ENCODE measurements around the gene PTBP1.
"Not testable (repeated sequence)": the region's sequence is repeated elsewhere in the genome, so short reads cannot be mapped to it uniquely, and the experiment has no call there.

PTBP1 gene

DNA sequence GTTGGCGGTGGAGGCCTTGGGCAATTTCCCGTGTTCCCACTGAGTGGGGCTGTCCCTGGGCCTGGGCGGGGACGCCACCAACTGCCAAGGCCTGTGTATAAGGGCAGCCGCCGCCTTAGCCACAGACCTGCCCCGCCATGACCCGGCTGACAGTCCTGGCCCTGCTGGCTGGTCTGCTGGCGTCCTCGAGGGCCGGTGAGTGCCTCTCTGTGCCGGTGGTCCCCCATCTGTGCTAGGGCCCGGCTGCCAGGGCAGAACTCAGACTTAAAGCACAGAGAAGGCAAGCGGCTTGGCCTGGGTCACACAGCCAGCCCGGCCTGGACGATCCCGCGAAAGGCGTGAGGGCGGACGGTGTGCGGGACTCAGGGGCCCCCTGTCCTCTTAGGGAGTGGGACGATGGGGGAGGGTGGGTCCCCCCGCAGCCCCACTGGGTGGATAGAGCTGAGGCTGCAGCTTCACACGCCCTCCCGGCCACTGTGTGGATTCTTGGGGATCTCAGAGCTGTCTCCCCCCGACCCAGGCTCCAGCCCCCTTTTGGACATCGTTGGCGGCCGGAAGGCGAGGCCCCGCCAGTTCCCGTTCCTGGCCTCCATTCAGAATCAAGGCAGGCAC is 30.6 kb downstream of the PTBP1 start, which contains the start of gene AZU1:
TSS of gene AZU1 (plus strand) at position 128 of the 612 bp plus-strand sequence. CDS start at position 138, 10 bp downstream.
- DNase-seq (ENCODE audit: low read depth, low spot score): no peak

DNA sequence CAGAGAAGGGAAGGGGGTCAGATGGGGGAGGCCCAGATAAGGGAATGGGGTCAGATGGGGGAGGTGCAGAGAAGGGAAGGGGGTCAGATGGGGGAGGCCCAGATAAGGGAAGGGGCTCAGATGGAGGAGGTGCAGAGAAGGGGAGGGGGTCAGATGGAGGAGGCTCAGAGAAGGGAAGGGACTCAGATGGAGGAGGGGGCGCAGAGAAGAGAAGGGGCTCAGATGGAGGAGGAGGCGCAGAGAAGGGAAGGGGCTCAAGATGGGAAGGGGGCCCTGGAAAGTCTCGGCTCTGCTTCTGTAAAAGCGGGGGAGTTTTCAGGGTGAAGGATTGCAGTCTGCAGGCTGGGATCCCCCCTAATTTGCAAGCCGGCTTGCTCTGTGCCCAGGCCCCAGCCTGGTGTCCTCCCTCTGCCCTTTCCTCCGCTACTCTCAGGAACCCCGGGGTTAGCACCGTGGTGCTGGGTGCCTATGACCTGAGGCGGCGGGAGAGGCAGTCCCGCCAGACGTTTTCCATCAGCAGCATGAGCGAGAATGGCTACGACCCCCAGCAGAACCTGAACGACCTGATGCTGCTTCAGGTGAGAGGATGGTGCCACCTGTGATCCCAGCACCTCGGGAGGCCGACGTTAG is 32.0 kb downstream of the PTBP1 start:
- DNase-seq (ENCODE audit: low read depth, low spot score): no peak

DNA sequence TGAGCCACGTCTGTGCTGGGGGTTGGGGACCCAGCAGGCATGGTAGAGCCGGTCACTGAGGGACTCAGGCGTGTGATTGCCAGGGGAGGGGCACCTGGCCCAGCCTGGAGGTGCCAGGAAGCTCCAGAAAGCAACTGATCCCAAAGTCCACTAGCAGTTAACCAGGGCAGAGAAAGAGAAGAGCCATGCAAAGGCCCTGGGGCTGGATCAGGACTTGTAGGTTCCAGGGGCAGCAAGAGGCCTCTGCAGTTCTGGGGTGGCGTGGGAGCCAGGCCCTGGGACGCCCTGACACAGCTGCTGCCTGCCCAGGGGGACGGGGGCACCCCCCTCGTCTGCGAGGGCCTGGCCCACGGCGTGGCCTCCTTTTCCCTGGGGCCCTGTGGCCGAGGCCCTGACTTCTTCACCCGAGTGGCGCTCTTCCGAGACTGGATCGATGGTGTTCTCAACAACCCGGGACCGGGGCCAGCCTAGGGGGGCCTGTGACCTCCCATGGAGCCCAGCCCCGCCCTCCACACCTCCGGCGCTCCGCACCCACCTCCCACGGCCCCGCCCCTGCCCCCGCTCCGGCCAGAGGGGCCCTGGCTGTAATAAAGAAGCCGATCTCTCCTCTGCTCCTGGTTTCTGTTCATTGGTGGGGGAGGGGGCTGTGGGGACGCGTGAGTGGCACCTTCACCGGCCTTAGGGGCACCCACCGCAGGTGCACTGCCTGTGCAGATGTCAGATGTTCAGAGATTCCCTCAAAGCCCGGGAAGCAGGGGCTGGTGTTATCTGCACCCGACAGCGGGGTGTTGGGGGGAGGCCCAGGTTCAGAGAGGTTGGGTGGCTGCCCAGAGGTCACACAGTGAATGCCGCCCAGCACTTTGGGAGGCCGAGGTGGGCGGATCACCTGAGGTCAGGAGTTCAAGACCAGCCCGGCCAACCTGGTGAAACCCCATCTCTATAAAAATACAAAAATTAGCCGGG is 34.4 kb downstream of the PTBP1 start:
- no peak for DNase-seq (ENCODE audit: low read depth, low spot score)

DNA sequence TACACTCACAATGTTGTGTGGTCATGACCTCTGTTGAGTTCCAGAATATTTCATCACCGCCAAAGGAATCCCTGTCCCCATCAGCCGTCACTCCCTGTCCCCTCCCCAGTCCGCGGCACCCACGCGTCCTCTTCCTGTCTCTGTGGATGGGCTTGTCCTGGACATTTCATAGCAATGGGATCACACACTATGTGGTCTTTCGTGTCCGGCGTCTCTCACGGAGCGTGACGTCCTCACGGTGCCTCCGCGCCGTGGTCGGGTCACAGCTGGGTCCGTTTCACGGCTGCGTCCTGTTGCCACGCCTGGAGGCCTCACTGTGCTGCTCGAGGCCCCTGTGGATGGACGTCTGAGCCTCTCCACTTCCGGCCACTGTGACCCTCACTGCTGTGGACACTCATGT is 37.0 kb downstream of the PTBP1 start:
- no peak for DNase-seq (ENCODE audit: low read depth, low spot score)

DNA sequence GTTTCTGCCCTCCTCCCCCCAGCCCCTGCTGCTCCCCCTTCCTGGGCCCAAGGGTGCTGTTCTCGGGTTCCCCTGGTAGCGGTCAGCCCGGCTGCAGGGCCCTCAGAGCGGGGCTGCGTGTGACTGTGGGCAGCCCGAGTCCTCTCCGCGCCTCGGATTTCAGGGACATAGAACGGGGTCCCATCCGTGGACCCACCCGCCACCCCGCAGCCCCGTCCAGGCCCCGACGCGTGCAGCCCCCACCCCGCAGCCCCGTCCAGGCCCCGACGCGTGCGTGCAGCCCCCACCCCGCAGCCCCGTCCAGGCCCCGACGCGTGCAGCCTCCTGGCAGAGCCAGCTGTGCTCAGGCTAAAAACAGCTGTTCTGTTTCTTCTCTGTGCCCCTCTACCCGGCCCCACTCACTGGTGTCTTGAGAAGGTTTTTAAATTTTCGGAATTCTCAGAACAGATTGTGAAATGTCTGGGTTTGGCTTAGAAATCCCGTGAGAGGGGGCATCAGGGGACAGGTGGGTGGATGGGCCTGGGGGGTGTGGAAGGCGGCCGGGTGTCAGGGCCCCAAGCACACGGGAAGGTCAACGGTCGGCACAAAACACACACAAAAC is 38.1 kb downstream of the PTBP1 start:
- no peak for DNase-seq (ENCODE audit: low read depth, low spot score)

DNA sequence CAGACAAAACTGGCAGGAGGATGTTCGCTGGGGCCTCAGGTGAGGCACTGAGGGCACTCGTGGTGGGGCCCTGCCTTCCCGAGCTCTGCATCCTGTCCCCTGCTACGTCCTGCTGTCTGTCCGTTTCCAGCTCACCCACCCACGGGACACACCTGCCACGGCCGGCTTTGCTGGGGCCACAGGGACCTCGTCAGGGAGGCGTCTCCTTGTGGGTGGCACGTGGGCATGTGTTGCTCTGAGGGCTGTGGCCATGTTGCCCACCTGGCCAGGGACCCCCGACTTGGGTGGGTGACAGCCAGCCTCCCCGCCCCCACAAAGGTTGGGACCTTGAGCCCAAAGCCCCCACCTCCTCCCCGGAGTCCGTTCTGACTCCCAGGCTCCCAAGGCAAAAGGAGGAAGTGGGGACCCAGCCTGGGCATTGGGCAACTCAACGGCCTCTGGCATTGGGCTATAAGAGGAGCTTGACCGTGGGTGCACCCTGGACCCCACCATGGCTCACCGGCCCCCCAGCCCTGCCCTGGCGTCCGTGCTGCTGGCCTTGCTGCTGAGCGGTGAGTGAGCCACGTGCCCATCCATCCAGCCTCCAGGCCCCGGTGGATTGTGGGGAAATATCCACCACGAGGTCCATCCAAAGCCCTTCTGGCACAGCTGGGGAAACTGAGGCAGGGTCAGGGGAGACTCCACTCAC is 43.4 kb downstream of the PTBP1 start, which contains the start of gene PRTN3:
TSS of gene PRTN3 (plus strand) at position 481 of the 688 bp plus-strand sequence. CDS start at position 491, 10 bp downstream.
- no peak for DNase-seq (ENCODE audit: low read depth, low spot score)

DNA sequence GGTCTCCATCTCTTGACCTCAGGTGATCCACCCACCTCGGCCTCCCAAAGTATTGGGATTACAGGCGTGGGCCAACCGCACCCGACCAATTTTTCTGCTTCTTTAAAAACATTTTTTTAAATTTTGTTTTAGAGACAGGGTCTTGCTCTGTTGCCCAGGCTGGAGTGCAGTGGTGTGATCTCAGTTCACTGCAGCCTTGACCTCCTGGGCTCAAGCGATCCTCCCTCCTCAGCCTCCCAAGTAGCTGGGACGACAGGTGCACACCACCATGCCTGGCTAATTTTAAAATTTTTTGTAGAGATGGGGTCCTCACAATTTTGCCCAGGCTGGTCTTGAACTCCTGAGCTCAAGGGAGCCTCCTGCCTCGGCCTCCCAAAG is 45.5 kb downstream of the PTBP1 start:
- not testable (repeated sequence) for DNase-seq (ENCODE audit: low read depth, low spot score)

DNA sequence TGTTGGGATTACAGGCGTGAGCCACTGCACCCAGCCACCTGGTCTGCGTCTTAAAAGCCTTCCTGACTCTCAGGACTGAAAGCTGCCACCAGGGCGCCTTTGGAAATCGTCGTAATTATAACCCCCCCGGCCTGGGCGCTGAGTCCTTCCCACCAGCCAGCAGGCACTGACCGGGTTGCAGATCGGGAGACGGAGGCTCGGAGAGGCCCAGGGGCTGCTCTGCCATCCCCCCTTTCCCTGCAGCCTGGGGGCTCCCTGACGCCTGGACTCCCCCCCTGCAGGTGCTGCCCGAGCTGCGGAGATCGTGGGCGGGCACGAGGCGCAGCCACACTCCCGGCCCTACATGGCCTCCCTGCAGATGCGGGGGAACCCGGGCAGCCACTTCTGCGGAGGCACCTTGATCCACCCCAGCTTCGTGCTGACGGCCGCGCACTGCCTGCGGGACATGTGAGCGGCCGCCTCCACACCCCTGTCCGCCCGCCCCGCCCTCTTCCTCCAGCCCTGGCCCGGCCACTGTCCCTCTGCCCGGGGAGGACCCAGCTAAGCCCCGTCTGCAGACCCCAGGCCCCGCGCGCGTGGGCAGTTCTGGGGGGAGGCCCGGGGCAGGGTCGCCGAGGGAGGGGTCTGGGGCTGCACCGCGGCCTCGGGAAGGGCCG is 46.1 kb downstream of the PTBP1 start:
- DNase-seq (ENCODE audit: low read depth, low spot score): no peak

DNA sequence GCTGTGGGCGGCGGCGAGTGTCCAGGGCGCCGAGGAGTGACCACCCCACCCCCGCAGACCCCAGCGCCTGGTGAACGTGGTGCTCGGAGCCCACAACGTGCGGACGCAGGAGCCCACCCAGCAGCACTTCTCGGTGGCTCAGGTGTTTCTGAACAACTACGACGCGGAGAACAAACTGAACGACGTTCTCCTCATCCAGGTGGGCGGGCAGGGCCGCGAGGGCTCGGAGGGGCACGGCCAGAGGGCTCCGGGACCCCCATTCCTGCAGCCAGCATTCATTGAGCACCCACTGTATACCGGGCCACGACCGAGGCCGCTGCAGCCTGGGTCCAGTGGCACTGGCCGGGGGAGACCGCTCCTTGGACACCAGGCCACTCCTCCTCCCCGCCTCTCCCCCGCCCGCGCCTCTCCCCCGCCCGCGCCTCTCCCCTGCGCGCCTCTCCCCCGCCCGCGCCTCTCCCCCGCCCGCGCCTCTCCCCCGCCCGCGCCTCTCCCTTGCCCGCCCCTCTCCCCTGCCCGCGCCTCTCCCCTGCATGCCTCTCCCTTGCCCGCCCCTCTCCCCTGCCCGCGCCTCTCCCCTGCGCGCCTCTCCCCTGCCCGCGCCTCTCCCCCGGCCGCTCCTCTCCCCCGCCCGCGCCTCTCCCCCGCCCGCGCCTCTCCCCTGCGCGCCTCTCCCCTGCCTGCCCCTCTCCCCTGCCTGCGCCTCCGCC is 46.7 kb downstream of the PTBP1 start:
- no peak for DNase-seq (ENCODE audit: low read depth, low spot score)

DNA sequence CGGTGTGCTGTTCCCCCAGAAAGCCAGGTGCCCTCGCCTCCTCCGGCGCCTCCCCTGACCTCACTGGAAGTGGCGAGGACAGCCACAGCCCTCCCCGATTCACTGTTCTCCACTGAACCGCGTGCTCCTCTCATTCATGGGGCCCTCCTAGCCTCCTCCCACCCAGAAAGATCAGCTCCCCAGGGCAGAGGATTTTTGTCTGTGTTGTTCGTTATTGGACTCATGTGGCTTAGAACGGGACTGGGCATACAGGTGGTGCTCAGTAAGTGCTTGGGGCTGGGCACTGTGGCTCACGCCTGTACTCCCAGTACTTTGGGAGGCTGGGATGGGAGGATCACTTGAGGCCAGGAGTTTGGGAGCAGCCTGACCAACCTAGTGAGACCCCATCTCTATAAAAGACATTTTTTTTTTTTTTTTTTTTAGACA is 47.3 kb downstream of the PTBP1 start:
- no peak for DNase-seq (ENCODE audit: low read depth, low spot score)

DNA sequence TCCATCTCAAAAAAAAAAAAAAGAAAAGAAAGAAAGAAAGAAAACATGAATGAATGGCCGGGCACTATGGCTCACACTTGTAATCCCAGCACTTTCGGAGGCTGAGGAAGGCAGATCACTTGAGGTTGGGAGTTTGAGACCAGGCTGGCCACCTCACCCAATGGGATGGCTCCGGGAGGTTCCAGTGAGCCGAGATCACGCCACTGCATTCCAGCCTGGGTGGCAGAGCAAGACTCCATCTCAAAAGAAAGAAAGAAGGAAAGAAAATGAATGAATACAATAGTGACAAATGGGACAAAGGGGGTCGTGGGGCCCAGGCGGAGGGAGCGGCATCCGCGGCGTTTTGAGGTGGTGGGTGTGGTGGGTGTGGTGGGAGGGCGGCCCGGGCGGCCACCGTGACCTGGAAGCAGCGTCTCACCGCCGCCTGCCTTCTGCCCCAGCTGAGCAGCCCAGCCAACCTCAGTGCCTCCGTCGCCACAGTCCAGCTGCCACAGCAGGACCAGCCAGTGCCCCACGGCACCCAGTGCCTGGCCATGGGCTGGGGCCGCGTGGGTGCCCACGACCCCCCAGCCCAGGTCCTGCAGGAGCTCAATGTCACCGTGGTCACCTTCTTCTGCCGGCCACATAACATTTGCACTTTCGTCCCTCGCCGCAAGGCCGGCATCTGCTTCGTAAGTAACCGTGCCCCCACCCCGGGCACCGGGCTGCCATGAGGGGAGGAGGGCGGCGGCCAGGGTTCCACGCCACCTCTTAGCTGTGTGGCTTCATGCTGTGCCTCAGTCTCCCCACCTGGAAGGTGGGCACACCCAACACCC is 48.7 kb downstream of the PTBP1 start:
- DNase-seq (ENCODE audit: low read depth, low spot score): no peak

DNA sequence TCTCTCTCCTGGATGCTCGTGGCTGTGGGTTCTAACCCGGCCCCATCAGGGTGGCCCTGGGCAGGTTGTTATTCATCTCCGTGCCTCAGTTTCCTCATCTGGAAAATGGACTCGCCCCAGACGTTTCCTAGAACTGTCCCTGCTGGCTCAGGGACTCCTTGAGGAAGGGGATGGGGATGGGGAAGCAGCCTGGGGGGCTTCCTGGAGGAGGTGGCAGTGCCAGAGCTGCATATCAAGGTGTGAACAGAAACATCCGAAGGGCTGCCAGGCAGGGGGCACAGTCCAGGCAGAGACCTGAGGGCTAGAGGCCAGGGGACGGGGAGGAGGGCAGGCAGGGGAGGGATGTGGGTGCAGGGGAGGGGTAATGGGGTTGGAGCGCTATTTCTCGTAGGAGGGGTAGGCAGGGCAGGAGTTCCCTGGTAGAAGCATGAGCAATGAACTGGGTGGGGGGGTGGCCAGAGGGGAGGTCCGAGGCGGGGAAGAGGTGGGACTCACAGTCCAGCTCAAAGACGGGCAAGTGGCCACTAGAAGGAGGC is 51.2 kb downstream of the PTBP1 start:
- DNase-seq (ENCODE audit: low read depth, low spot score): no peak

DNA sequence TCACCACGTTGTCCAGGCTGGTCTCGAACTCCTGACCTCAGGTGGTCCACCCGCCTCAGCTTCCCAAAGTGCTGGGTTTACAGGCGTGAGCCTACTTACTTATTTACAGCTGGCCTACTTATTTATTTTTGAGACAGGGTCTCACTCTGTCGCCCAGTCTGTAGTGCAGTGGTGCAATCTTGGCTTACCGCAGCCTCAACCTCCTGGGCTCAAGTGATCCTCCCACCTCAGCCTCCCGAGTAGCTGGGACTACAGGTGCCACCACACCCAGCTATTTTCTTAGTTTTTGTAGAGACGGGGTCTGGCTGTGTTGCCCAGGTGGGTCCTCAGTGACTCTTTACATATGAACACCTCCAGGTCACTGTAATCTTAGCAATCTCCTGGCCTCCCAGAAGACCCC is 51.9 kb downstream of the PTBP1 start:
- DNase-seq (ENCODE audit: low read depth, low spot score): not testable (repeated sequence)

DNA sequence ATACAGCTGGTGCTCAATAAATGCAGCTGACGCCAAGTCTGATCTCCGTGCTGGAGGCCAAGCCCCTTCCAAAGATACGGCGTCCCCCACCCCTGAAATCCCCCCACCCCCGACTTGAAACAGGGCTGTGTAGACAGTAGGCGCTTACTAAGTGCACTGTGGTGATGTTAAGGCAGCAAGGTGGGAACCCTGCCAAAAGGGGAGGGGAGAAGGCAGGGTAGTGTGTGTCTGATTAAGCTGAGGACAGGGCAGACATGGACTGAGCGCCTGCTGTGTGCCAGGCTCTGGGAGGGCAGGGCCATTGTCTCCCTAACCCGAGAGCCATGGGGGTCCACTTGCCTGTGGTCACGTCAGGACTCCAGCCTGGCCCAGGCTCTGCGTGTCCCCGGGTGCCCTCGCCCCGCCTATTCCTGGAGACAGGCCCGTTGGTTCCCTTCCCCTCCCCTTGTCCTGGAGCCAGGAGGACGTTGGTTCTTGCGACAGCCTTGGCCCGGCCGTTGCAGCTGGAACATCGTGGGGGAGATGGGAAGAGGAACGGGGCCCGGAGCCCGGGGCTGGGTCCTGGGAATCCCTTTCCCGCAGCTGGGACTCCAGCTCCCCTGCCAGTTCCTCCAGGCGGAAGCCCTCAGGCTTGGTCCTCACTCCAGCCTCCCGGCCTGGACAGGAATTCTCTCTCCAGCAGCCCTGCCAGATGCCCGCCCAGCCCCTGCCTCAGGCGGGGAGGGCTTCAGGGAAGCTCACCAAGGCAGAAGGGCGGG is 53.1 kb downstream of the PTBP1 start:
- peak; percentile 89 for DNase-seq (ENCODE audit: low read depth, low spot score)

DNA sequence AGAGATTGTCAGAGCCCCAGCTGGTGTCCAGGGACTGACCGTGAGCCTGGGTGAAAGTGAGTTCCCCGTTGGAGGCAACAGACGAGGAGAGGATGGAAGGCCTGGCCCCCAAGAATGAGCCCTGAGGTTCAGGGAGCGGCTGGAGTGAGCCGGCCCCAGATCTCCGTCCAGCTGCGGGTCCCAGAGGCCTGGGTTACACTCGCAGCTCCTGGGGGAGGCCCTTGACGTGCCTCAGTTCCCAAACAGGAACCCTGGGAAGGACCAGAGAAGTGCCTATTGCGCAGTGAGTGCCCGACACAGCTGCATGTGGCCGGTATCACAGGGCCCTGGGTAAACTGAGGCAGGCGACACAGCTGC is 53.7 kb downstream of the PTBP1 start:
- no peak for DNase-seq (ENCODE audit: low read depth, low spot score)

DNA sequence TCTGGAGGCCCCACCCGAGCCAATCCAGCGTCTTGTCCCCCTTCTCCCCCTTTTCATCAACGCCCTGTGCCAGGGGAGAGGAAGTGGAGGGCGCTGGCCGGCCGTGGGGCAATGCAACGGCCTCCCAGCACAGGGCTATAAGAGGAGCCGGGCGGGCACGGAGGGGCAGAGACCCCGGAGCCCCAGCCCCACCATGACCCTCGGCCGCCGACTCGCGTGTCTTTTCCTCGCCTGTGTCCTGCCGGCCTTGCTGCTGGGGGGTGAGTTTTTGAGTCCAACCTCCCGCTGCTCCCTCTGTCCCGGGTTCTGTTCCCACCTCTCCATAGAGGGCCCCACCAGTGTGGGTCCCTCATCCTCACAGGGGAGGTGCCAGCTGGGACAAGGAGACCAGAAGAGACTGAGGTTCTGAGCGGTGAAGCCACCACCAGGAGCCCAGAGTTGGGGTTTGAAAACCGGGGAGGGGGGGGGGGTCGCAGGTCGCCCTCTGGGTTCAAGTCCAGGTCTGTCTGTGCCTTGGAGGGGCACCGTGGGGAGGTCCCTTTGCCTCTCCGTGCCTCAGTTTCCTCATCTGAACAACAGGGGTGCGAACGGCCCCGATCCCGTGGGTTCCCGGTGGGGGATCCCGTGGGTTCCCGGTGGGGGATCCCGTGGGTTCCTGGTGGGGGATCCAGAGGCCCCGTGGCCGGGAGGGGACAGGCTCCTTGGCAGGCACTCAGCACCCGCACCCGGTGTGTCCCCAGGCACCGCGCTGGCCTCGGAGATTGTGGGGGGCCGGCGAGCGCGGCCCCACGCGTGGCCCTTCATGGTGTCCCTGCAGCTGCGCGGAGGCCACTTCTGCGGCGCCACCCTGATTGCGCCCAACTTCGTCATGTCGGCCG is 55.1 kb downstream of the PTBP1 start, which contains the start of gene ELANE:
TSS of gene ELANE (plus strand) at position 168 of the 878 bp plus-strand sequence. CDS start at position 194, 26 bp downstream.
- DNase-seq (ENCODE audit: low read depth, low spot score): no peak

DNA sequence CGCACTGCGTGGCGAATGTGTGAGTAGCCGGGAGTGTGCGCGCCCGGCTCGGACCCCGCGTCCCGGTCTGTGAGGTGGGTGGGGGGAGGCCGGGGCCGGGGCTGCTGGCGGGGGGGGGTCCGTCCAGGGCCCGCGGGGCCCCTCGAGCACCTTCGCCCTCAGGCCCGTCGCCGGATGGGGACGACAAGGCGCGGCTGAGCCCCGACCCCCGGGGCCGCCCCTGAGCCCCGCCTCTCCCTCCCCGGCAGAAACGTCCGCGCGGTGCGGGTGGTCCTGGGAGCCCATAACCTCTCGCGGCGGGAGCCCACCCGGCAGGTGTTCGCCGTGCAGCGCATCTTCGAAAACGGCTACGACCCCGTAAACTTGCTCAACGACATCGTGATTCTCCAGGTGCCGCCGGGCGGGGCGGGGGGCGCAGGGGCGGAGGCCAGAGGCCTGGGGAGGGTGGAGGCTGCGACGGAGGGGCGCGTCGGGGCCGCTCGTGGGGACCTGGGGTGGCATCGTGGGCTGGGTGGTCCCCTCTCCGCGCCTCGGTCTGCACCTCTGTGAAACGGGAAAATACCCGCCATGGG is 55.8 kb downstream of the PTBP1 start:
- DNase-seq (ENCODE audit: low read depth, low spot score): no peak

All from smooth muscle cell of the brain vasculature (primary cell).